ENCODE measurements around the gene SH3TC2.

DNA sequence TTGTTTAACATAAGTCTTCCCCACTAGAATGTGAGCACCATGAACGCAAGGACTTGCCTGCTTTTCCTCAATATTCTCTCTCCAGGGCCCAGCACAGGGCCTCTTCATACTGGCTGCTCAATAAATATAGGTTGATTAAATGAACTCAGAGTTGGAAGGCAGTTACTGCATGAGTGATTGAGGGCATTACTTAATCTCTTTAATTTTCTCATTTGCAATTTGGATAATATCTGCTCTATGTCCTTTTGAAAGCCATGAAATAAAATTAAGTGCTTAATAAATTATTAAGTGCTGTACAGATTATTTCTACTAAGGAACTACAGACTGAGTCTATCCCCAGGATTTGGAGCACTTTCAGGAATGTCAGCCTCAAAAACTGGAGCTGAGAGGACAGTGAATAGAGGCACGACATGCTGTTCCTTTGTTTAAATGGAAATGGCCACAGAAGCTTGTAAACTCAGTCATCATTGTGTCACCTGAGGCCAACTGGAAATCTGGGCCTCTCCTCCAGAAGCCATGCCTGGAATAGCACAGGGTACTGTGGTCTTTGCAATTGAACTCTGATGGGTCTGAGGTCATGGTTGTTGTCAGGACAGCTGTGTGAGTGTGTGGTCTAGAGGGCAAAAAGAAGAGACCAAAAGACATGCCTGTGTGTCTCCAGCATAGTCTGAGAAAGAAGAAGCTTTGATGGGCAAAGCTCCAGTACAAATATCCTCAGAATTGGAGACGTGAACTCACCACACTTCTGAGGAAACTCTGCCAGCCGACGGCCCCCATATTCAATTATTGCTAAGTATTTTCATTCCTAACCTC is 86.1 kb downstream of the SH3TC2 start:
- TF ChIP-seq, protein P1, sequence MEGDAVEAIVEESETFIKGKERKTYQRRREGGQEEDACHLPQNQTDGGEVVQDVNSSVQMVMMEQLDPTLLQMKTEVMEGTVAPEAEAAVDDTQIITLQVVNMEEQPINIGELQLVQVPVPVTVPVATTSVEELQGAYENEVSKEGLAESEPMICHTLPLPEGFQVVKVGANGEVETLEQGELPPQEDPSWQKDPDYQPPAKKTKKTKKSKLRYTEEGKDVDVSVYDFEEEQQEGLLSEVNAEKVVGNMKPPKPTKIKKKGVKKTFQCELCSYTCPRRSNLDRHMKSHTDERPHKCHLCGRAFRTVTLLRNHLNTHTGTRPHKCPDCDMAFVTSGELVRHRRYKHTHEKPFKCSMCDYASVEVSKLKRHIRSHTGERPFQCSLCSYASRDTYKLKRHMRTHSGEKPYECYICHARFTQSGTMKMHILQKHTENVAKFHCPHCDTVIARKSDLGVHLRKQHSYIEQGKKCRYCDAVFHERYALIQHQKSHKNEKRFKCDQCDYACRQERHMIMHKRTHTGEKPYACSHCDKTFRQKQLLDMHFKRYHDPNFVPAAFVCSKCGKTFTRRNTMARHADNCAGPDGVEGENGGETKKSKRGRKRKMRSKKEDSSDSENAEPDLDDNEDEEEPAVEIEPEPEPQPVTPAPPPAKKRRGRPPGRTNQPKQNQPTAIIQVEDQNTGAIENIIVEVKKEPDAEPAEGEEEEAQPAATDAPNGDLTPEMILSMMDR (IDR thresholded peaks at IDR 0.05), result no peak
- TF ChIP-seq POLR2A (IDR thresholded peaks at IDR 0.05), result no peak
